ENCODE measurements around the gene CEP128.

- no peak for TF ChIP-seq POLR2AphosphoS5 (IDR thresholded peaks at IDR 0.05; ENCODE audit: borderline replicate concordance, low read depth, low read length)
- no peak for TF ChIP-seq EZH2 (IDR thresholded peaks at IDR 0.05)
- no peak for TF ChIP-seq FOXP2 (optimal IDR thresholded peaks at IDR 0.05; ENCODE audit: control extremely low read depth, extremely low read length, insufficient read depth)
Observed at GRCh38 chr14:80586131-80586530, 355.4 kb downstream of the CEP128 start.
